OCI-LY1 (cell line): ENCODE data around the gene ICE1.
"Not testable (repeated sequence)": the region's sequence is repeated elsewhere in the genome, so short reads cannot be mapped to it uniquely, and the experiment has no call there.

Source experiments
- H2AFZ ChIP-seq: fragments of 200-600 bp; sonication (generic), shearing (Covaris generic); 2 replicates; pipeline ENCODE4 v1.6.0; 2014; ENCODE audit warnings: antibody characterized with exemption, mild to moderate bottlenecking, low read length
- H3F3A ChIP-seq: fragments of 200-600 bp; sonication (generic), shearing (Covaris generic); 2 replicates; pipeline ENCODE4 v1.6.0; 2014; ENCODE audit warnings: mild to moderate bottlenecking, antibody characterized with exemption, low read length, moderate library complexity; ENCODE audit not compliant: insufficient read depth
- H3K27ac ChIP-seq: fragments of 200-600 bp; sonication (generic); 2 replicates; pipeline ENCODE4 v1.5.1; 2014; ENCODE audit warnings: low read length, mixed run types, mild to moderate bottlenecking, low read depth; ENCODE audit not compliant: poor library complexity, severe bottlenecking
- H3K27me3 ChIP-seq: fragments of 200-600 bp; sonication (generic); 2 replicates; pipeline ENCODE4 v1.6.0; 2014; ENCODE audit warnings: antibody characterized with exemption, mild to moderate bottlenecking, low read length, moderate library complexity; ENCODE audit not compliant: insufficient read depth
- H3K36me3 ChIP-seq: fragments of 200-600 bp; sonication (generic); 2 replicates; pipeline ENCODE4 v1.6.1; 2014; ENCODE audit warnings: mild to moderate bottlenecking, antibody characterized with exemption, low read length, moderate library complexity, mixed read lengths; ENCODE audit not compliant: insufficient read depth
- H3K4me1 ChIP-seq: fragments of 200-600 bp; sonication (generic); 2 replicates; pipeline ENCODE4 v1.5.1; 2014; ENCODE audit warnings: mild to moderate bottlenecking, low read length, moderate library complexity; ENCODE audit not compliant: insufficient read depth, severe bottlenecking
- H3K4me2 ChIP-seq: fragments of 200-600 bp; sonication (generic), shearing (Covaris generic); 2 replicates; pipeline ENCODE4 v1.6.1; 2014; ENCODE audit warnings: low read length
- H3K4me3 ChIP-seq: fragments of 200-600 bp; sonication (generic); 2 replicates; pipeline ENCODE4 v1.5.1; 2014; ENCODE audit warnings: low read length, low read depth, mild to moderate bottlenecking, mixed read lengths; ENCODE audit not compliant: poor library complexity, severe bottlenecking
- H3K79me2 ChIP-seq: fragments of 200-600 bp; shearing (Covaris generic); 2 replicates; pipeline ENCODE4 v1.6.1; 2016; ENCODE audit warnings: mixed run types, low read length, mixed read lengths; ENCODE audit not compliant: insufficient read depth
- H3K9ac ChIP-seq: fragments of 200-600 bp; sonication (generic), shearing (Covaris generic); 2 replicates; pipeline ENCODE4 v1.6.1; 2014; ENCODE audit warnings: mild to moderate bottlenecking, low read length, mixed read lengths
- H3K9me2 ChIP-seq: fragments of 200-600 bp; sonication (generic), shearing (Covaris generic); 2 replicates; pipeline ENCODE4 v1.6.1; 2014; ENCODE audit warnings: low read depth, mild to moderate bottlenecking, low read length, mixed read lengths
- H3K9me3 ChIP-seq: fragments of 200-600 bp; shearing (Covaris generic); 2 replicates; pipeline ENCODE4 v1.6.1; 2014; ENCODE audit warnings: low read length, mixed read lengths
- H4K20me1 ChIP-seq: fragments of 200-600 bp; sonication (generic), shearing (Covaris generic); 2 replicates; pipeline ENCODE4 v1.6.0; 2016; ENCODE audit warnings: mild to moderate bottlenecking, low read length; ENCODE audit not compliant: insufficient read depth
- EZH2 ChIP-seq: fragments of 200-600 bp; sonication (generic), shearing (Covaris generic); IDR thresholded peaks from 2 replicates; pipeline ENCODE4 v1.8.0; 2017; ENCODE audit warnings: borderline replicate concordance, mixed run types, mild to moderate bottlenecking, antibody characterized with exemption, low read length, moderate library complexity, mixed read lengths
- TF ChIP-seq, protein P1 (sequence below): fragments of 200-600 bp; sonication (generic), shearing (Covaris generic); IDR thresholded peaks from 2 replicates; pipeline ENCODE4 v1.5.1; 2017; ENCODE audit warnings: mild to moderate bottlenecking, antibody characterized with exemption, low read length, moderate library complexity, mixed read lengths

Gene ICE1

GRCh38 chr5:5511904-5512416 is 89.5 kb downstream of the ICE1 start:
- H3K79me2 ChIP-seq: no peaks in the 10 kb centered on the region
- no peak overlapping the region for H3K4me2 ChIP-seq
- H3K4me3 ChIP-seq: no peak overlapping the region
- H3K27me3 ChIP-seq: 0 out of 2 replicates have a peak, but pooled peaks cover 3% of the 10 kb centered on the region
- H3K27ac ChIP-seq: no peak overlapping the region
- no peaks in the 10 kb centered on the region for H3K4me1 ChIP-seq
- no peaks in the 10 kb centered on the region for H3F3A ChIP-seq
- H3K9ac ChIP-seq: no peak overlapping the region
- no peaks in the 10 kb centered on the region for H4K20me1 ChIP-seq
- H3K36me3 ChIP-seq: no peaks in the 10 kb centered on the region
- H3K9me3 ChIP-seq: no peaks in the 10 kb centered on the region
- H2AFZ ChIP-seq: no peak overlapping the region
- TF ChIP-seq, protein P1, sequence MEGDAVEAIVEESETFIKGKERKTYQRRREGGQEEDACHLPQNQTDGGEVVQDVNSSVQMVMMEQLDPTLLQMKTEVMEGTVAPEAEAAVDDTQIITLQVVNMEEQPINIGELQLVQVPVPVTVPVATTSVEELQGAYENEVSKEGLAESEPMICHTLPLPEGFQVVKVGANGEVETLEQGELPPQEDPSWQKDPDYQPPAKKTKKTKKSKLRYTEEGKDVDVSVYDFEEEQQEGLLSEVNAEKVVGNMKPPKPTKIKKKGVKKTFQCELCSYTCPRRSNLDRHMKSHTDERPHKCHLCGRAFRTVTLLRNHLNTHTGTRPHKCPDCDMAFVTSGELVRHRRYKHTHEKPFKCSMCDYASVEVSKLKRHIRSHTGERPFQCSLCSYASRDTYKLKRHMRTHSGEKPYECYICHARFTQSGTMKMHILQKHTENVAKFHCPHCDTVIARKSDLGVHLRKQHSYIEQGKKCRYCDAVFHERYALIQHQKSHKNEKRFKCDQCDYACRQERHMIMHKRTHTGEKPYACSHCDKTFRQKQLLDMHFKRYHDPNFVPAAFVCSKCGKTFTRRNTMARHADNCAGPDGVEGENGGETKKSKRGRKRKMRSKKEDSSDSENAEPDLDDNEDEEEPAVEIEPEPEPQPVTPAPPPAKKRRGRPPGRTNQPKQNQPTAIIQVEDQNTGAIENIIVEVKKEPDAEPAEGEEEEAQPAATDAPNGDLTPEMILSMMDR: no peak
- TF ChIP-seq EZH2: no peak
- H3K9me2 ChIP-seq: no peaks in the 10 kb centered on the region

- Histone ChIP-seq H3K9ac (no peak overlapping the region), H3K27ac (no peak overlapping the region), H3K4me2 (no peak overlapping the region), H3K79me2 (no peaks in the 10 kb centered on the region), H3F3A (no peaks in the 10 kb centered on the region), H3K4me3 (no peak overlapping the region), H4K20me1 (no peaks in the 10 kb centered on the region), H3K27me3 (0 out of 2 replicates have a peak, but pooled peaks cover 3% of the 10 kb centered on the region), H3K4me1 (no peaks in the 10 kb centered on the region), H3K9me3 (no peaks in the 10 kb centered on the region), H3K9me2 (no peaks in the 10 kb centered on the region), H3K36me3 (no peaks in the 10 kb centered on the region), H2AFZ (no peak overlapping the region)
- no peak for TF ChIP-seq EZH2
These were observed 90.1 kb downstream of the ICE1 start for GRCh38 chr5:5512543-5512942.

DNA sequence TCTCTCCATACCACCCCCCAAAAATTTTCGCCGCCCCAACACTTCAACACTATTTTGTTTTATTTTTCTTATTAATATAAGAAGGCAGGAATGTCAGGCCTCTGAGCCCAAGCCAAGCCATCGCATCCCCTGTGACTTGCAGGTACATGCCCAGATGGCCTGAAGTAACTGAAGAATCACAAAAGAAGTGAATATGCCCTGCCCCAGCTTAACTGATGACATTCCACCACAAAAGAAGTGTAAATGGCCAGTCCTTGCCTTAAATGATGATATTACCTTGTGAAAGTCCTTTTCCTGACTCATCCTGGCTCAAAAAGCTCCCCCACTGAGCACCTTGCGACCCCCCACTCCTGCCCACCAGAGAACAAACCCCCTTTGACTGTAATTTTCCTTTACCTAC is 98.1 kb downstream of the ICE1 start:
- H3K27me3 ChIP-seq, H3K27ac ChIP-seq, H3K9ac ChIP-seq, H3K9me3 ChIP-seq, H3K36me3 ChIP-seq, H3F3A ChIP-seq, H2AFZ ChIP-seq, H3K9me2 ChIP-seq, H3K4me3 ChIP-seq, H3K4me2 ChIP-seq, H4K20me1 ChIP-seq, H3K4me1 ChIP-seq, H3K79me2 ChIP-seq: not testable (repeated sequence)

DNA sequence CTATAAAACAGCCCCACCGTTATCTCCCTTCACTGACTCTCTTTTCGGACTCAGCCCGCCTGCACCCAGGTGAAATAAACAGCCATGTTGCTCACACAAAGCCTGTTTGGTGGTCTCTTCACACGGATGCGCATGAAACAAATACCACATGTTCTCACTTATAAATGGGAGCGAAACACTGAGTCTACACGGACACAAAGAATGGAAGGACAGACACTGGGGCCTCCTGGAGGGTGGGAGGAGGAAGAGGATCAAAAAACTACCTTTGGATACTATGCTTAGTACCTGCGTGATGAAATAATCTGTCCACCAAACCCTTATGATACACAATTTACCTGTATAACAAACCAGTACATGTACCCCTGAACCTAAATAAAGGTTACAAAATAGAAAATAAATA is 98.6 kb downstream of the ICE1 start:
- H3K36me3 ChIP-seq: no peaks in the 10 kb centered on the region
- H3F3A ChIP-seq: no peaks in the 10 kb centered on the region
- H3K27me3 ChIP-seq: no peaks in the 10 kb centered on the region
- no peak overlapping the region for H3K4me2 ChIP-seq
- H2AFZ ChIP-seq: no peak overlapping the region
- H3K4me3 ChIP-seq: no peak overlapping the region
- H3K9me3 ChIP-seq: no peaks in the 10 kb centered on the region
- no peak overlapping the region for H3K9ac ChIP-seq
- H3K9me2 ChIP-seq: no peaks in the 10 kb centered on the region
- H3K27ac ChIP-seq: no peak overlapping the region
- TF ChIP-seq EZH2: no peak
- TF ChIP-seq, protein P1: no peak
- H3K4me1 ChIP-seq: no peaks in the 10 kb centered on the region
- H4K20me1 ChIP-seq: no peaks in the 10 kb centered on the region
- no peaks in the 10 kb centered on the region for H3K79me2 ChIP-seq
